Spleen (tissue), 7 donors: ENCODE measurements around the gene RO60.

Experiments used
- CTCF ChIP-seq, 11 experiments: fragments of 200-600 bp in 7 of 11; fragments of 450-650 bp in 4 of 11; sonication (generic) in 4 of 11; IDR thresholded peaks in 8 of 11; conservative IDR thresholded peaks in 3 of 11; 1 replicate in 7 of 11; 2 replicates in 4 of 11; pipeline versions ENCODE4 v1.4.0 to v1.8.0; 2016 to 2021; ENCODE audit warnings: antibody characterized with exemption in 11 of 11, inconsistent platforms in 4 of 11, mild to moderate bottlenecking in 1 of 11
- POLR2A ChIP-seq, 3 donors: fragments of 450-650 bp; IDR thresholded peaks; one replicate each; pipeline ENCODE4 v1.5.1; 2017; ENCODE audit warnings: antibody characterized with exemption in 3 of 3, mild to moderate bottlenecking in 1 of 3
- POLR2AphosphoS5 ChIP-seq, 3 donors: sonication (generic); formaldehyde crosslinking; IDR thresholded peaks; one replicate each; pipeline ENCODE4 v1.5.1; 2017; ENCODE audit warnings: antibody characterized with exemption in 3 of 3
- donor health status: DM: no; HTN: no; CAD: no; lungs with moderate emphysema.
- donor health status: DM: no; HTN: no; CAD: no.
- donor health status: DM: no; HTN: no; CAD: no.

DNA sequence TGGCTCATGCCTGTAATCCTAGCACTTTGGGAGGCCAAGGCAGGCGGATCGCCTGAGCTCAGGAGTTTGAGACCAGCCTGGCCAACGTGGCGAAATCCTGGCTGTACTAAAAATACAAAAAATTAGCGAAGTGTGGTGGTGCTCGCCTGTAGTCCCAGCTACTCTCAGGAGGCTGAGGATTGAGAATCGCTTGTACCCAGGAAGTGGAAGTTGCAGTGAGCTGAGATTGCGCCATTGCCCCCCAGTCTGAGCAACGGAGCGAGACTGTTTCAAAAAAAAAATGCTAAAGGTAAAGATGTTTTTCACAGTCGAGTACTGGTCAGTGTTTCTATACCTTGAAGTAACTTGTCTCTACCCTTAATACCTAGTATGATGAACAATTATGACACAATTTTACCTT is 34.7 kb downstream of the RO60 start:
- no peak for TF ChIP-seq CTCF (IDR thresholded peaks at IDR 0.05 in 8 of 11, conservative IDR thresholded peaks at IDR 0.05 in 3 of 11)
- TF ChIP-seq POLR2A (IDR thresholded peaks at IDR 0.05) = no peak
- no peak for TF ChIP-seq POLR2AphosphoS5 (IDR thresholded peaks at IDR 0.05)
